ENCODE measurements around the gene DDX56.

Gene DDX56

GRCh38 chr7:44541028-44541869, 32.5 kb downstream of the DDX56 start, which contains the start of gene NPC1L1:
Gene NPC1L1, minus strand, starts transcription at chr7:44541330. Its CDS starts 71 bp downstream, at chr7:44541259.
- H3K4me1 Mint-ChIP-seq, result no peaks in the 10 kb centered on the region
- H3K36me3 Mint-ChIP-seq (ENCODE audit: low read depth), result no peaks in the 10 kb centered on the region
- no peak within 1 kb of the TSS for H3K4me3 Mint-ChIP-seq
- DNase-seq, result peak; percentile 19
- H3K27me3 Mint-ChIP-seq (ENCODE audit: low read depth, poor library complexity), result peaks cover 6% of the 10 kb centered on the region
- H3K27ac Mint-ChIP-seq, result no peak within 1 kb of the TSS
- H3K9me3 Mint-ChIP-seq, result no peaks in the 10 kb centered on the region
- TF ChIP-seq, protein P1, sequence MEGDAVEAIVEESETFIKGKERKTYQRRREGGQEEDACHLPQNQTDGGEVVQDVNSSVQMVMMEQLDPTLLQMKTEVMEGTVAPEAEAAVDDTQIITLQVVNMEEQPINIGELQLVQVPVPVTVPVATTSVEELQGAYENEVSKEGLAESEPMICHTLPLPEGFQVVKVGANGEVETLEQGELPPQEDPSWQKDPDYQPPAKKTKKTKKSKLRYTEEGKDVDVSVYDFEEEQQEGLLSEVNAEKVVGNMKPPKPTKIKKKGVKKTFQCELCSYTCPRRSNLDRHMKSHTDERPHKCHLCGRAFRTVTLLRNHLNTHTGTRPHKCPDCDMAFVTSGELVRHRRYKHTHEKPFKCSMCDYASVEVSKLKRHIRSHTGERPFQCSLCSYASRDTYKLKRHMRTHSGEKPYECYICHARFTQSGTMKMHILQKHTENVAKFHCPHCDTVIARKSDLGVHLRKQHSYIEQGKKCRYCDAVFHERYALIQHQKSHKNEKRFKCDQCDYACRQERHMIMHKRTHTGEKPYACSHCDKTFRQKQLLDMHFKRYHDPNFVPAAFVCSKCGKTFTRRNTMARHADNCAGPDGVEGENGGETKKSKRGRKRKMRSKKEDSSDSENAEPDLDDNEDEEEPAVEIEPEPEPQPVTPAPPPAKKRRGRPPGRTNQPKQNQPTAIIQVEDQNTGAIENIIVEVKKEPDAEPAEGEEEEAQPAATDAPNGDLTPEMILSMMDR (IDR thresholded peaks at IDR 0.05), result no peak

DNA sequence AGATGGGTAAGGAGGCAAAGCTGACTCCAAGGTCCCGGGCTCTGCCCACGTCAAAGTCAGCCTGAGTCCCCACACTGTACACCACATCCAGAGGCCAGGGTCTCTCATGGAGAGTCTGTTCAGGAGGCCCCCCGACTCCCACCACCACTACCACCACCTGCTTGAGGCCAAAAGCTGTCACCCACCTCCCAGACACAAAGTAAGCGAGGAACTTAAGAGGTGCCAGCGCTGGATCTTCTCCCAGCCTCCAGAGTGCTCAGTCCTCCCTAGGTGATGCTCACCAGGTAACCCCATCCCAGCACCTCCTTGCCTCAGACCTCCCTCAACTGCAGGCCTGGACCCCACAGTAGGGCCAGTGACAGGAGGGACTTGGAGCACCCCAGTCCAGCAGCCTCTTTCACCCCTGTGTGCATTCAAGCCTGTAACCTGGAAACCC, 33.1 kb downstream of the DDX56 start:
- DNase-seq, result no peak
- no peak overlapping the region for H3K4me3 Mint-ChIP-seq
- peaks cover 6% of the 10 kb centered on the region for H3K27me3 Mint-ChIP-seq (ENCODE audit: low read depth, poor library complexity)
- TF ChIP-seq, protein P1 (IDR thresholded peaks at IDR 0.05), result no peak
- H3K27ac Mint-ChIP-seq, result no peak overlapping the region
- H3K9me3 Mint-ChIP-seq, result no peaks in the 10 kb centered on the region
- no peaks in the 10 kb centered on the region for H3K4me1 Mint-ChIP-seq
- H3K36me3 Mint-ChIP-seq (ENCODE audit: low read depth), result no peaks in the 10 kb centered on the region

- Mint-ChIP-seq H3K27ac (no peak overlapping the region), H3K4me3 (no peak overlapping the region), H3K4me1 (no peaks in the 10 kb centered on the region), H3K9me3 (no peaks in the 10 kb centered on the region), H3K27me3 (ENCODE audit: low read depth, poor library complexity) (peaks cover 13% of the 10 kb centered on the region), H3K36me3 (ENCODE audit: low read depth) (no peaks in the 10 kb centered on the region)
- TF ChIP-seq, protein P1 (IDR thresholded peaks at IDR 0.05), result no peak
- DNase-seq, result no peak
Observed at GRCh38 chr7:44539669-44540506, 33.8 kb downstream of the DDX56 start.

DNA sequence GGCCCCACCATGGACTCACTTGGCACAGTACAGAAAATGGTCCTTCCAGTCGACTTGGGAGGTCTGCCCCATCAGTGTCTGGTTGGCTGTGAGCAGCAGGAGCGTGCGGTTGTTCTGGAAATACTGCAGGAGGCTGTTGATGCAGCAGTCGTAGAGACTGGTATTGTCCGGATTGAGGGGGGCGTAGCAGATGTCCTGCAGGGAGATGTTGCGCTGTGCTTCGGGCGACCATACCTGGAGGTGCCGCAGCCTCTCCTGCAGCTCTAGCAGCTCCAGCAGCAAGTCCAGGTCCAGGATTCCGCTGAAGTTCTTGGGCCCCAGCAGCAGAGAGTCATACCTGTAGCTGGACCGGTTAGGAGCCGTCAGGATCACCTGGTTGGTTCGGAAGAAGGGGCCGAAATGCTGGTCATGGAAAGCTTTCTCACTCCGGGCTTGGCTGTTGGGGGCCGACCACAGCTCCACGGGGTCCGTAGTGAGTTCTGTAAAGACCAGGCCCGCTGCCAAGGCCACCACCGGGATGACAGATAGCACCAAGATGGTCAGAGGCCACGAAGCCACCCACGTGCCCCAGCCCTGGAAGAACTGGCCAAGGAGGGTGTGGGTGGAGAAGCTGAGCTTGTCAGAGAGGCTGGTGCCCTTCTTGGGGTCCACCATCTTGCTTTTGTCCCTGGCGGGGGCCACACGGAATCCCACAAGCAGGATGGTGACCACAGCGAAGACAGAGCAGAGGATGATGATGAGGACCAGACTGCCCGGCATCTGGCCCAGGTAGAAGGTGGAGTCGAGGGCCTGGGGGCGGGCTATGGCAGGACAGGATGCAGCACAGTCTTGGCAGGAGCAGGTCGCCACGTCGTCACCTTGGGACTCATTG, 34.7 kb downstream of the DDX56 start:
- Mint-ChIP-seq H3K4me1 (no peaks in the 10 kb centered on the region), H3K4me3 (no peak overlapping the region), H3K27ac (no peak overlapping the region), H3K36me3 (ENCODE audit: low read depth) (no peaks in the 10 kb centered on the region), H3K27me3 (ENCODE audit: low read depth, poor library complexity) (peaks cover 13% of the 10 kb centered on the region), H3K9me3 (no peaks in the 10 kb centered on the region)
- TF ChIP-seq, protein P1 (IDR thresholded peaks at IDR 0.05), result no peak
- DNase-seq, result no peak

DNA sequence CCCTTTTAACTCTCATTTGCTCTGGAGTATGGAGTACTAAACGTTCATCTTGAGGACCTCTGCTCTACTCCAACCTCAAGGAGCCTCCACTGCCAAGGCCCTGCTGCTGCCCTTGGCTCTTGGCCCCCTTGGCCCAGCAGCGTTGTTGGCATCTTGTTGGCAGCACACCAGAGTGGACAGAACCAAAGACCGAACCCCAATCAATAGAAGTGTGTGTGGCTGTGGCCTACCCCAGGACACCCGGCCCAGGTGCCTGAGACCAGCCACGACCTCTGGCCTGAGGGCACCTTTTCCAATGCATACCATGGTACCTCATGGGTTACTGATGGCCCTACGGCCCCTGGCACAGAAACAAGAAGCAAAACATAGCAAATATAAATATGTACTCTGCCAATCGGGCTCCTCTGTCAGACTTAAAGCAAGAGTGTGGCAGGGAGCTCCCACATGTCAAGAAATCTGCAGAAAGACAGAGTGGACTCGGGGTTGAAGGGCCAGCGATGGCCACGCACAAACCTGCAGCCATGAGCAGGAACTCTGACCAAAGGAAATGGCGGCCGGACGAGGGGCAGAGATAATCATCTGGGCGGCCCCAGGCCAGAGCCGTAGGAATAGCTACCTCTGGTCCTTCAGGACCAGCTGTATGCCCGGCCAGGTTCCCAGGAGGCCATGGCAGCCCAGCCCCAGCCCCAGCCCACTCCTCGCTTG, 35.5 kb downstream of the DDX56 start:
- DNase-seq, result no peak
- H3K4me3 Mint-ChIP-seq, result no peak overlapping the region

More for the DNA sequence above, 35.5 kb downstream of the DDX56 start:
- H3K9me3 Mint-ChIP-seq, result no peaks in the 10 kb centered on the region
- H3K4me1 Mint-ChIP-seq, result peaks cover 3% of the 10 kb centered on the region
- peaks cover 13% of the 10 kb centered on the region for H3K27me3 Mint-ChIP-seq (ENCODE audit: low read depth, poor library complexity)
- no peak overlapping the region for H3K27ac Mint-ChIP-seq
- TF ChIP-seq, protein P1 (IDR thresholded peaks at IDR 0.05), result no peak
- no peaks in the 10 kb centered on the region for H3K36me3 Mint-ChIP-seq (ENCODE audit: low read depth)
